Hepatocyte (in vitro differentiated cells): ENCODE results near the gene TMEM63A. TPM values are rescaled to one million over a fixed set of nuclear protein-coding genes. Genes with fewer than 3 reads are reported as not detected.

Source experiments
- DNase-seq: peaks from one replicate; pipeline ENCODE4 v3.0.0-alpha.2; 2016; ENCODE audit warnings: low spot score
- H2AFZ ChIP-seq: fragments of 200-600 bp; sonication (generic); 2 replicates; pipeline ENCODE4 v1.6.0; 2016; ENCODE audit warnings: antibody characterized with exemption, mild to moderate bottlenecking
- H3K27ac ChIP-seq: fragments of 200-600 bp; sonication (generic); 2 replicates; pipeline ENCODE4 v1.5.1; 2016; ENCODE audit warnings: mild to moderate bottlenecking
- H3K27me3 ChIP-seq: fragments of 200-600 bp; sonication (generic); 2 replicates; pipeline ENCODE4 v1.6.1; 2016
- H3K36me3 ChIP-seq: fragments of 200-600 bp; sonication (generic); replicated peaks from 2 replicates; pipeline ENCODE4 v1.5.1; 2016; ENCODE audit warnings: low read depth; ENCODE audit not compliant: insufficient read depth
- H3K4me1 ChIP-seq: fragments of 200-600 bp; sonication (generic); 2 replicates; pipeline ENCODE4 v1.5.1; 2016; ENCODE audit warnings: mild to moderate bottlenecking, moderate library complexity; ENCODE audit not compliant: insufficient read depth
- H3K4me2 ChIP-seq: fragments of 200-600 bp; sonication (generic); 2 replicates; pipeline ENCODE4 v1.6.0; 2016
- H3K4me3 ChIP-seq: fragments of 200-600 bp; sonication (generic); 2 replicates; pipeline ENCODE4 v1.5.1; 2016; ENCODE audit warnings: mild to moderate bottlenecking
- H3K79me2 ChIP-seq: fragments of 200-600 bp; sonication (generic); 2 replicates; pipeline ENCODE4 v1.6.0; 2017; ENCODE audit warnings: mild to moderate bottlenecking
- H3K9me2 ChIP-seq: fragments of 200-600 bp; sonication (generic); replicated peaks from 2 replicates; pipeline ENCODE4 v1.6.0; 2017; ENCODE audit warnings: mild to moderate bottlenecking; ENCODE audit not compliant: insufficient read depth
- H3K9me3 ChIP-seq: fragments of 200-600 bp; sonication (generic); 2 replicates; pipeline ENCODE4 v1.5.1; 2016; ENCODE audit warnings: low read depth, mild to moderate bottlenecking
- H4K20me1 ChIP-seq: fragments of 200-600 bp; sonication (generic); 2 replicates; pipeline ENCODE4 v1.6.0; 2016; ENCODE audit warnings: mild to moderate bottlenecking; ENCODE audit not compliant: insufficient read depth, poor library complexity, severe bottlenecking
- CTCF ChIP-seq: fragments of 200-600 bp; sonication (generic); IDR thresholded peaks from 2 replicates; pipeline ENCODE4 v1.5.1; 2016; ENCODE audit warnings: antibody characterized with exemption, mild to moderate bottlenecking; ENCODE audit not compliant: poor library complexity
- EZH2 ChIP-seq: fragments of 200-600 bp; sonication (generic); IDR thresholded peaks from 2 replicates; pipeline ENCODE4 v1.6.1; 2016; ENCODE audit warnings: antibody characterized with exemption, mild to moderate bottlenecking, borderline replicate concordance
- EZH2phosphoT487 ChIP-seq: fragments of 200-600 bp; sonication (generic); IDR thresholded peaks from one replicate; pipeline ENCODE4 v1.6.1; 2018; ENCODE audit warnings: antibody characterized with exemption, mild to moderate bottlenecking, low read depth, moderate library complexity; ENCODE audit not compliant: unreplicated experiment, severe bottlenecking
- WGBS: methylation state at CpG from one replicate; pipeline ENCODE4 v1.1.6; 2016; ENCODE audit warnings: low lambda C conversion rate; ENCODE audit errors: missing lambda C conversion rate; 5-methylcytosine and 5-hydroxymethylcytosine counted together
- polyA plus RNA-seq: library from polyadenylated mRNA; unstranded; fragments of >200 nt; fragmentation: Nextera tagmentation; extraction: Ambion mirVana; gene quantifications from 2 replicates; pipeline ENCODE4 v1.2.1, GENCODE V29; 2016
- total RNA-seq: library from RNA; depleted of rRNA; stranded (reverse); fragments of >200 nt; gene quantifications from 2 replicates; pipeline ENCODE4 v1.2.3, GENCODE V29; 2014

The TMEM63A gene
- total and polyA plus RNA-seq, 2 experiments from 2014 or later: 38.8 to 47.5 TPM

DNA sequence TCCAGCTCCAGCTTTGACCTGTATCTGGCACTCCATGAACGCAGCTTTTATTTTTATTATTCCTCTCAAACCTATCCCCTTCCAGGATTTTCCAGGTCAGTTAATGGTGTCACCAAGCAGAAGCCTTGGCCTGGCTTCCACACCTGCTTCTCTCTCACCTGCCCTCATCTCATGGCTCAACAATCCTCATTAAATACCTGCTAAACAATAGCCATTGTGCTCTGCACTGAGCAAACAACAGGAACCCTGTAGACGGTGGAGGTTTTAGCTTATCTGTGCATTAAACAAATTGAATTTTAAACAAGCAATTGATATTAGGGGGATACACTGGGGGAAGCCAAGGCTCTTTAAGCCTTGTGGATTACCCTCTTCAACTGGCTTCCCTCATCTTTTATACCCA is 26.6 kb upstream of the TMEM63A start:
- Histone ChIP-seq H3K27me3 (no peaks in the 10 kb centered on the region), H4K20me1 (no peaks in the 10 kb centered on the region), H3K9me2 (no peaks in the 10 kb centered on the region), H3K27ac (no peak overlapping the region), H3K4me3 (no peak overlapping the region), H3K9me3 (no peaks in the 10 kb centered on the region), H2AFZ (no peak overlapping the region), H3K36me3 (no peaks in the 10 kb centered on the region), H3K79me2 (no peaks in the 10 kb centered on the region), H3K4me2 (no peak overlapping the region), H3K4me1 (peaks cover 6% of the 10 kb centered on the region)
- 50% methylated on average over 2 of the region's 2 CpGs for WGBS
- TF ChIP-seq EZH2: no peak
- no peak for TF ChIP-seq CTCF
- no peak for TF ChIP-seq EZH2phosphoT487
- DNase-seq: no peak

DNA sequence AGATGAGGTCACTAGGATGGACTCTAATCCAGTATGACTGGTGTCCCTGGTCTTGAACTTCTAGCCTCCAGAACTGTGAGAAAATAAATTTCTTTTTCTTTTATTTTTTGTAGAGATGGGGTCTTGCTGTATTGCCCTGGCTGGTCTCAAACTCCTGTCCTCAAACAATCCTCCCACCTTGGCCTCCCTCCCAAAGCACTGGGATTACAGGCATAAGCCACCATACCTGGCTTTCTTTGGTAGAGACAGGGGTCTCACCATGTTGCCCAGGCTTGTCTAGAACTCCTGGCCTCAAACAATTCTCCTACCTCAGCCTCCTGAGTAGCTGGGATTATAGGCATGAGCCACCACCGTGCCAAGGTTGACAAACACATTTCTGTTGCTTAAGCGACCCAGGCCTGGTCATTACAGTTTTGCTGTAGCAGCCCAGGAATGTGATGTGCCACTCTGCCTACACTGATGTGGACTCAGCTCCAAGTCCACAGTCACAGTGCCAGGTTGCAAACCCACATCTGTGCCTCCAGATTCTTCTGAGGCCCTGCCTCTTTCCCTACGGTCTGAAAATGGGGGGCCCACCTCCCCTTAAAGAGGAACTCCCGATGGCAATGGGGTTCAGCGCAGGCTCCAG is 25.9 kb upstream of the TMEM63A start:
- Histone ChIP-seq H3K27ac (no peak overlapping the region), H3K9me2 (no peaks in the 10 kb centered on the region), H2AFZ (no peak overlapping the region), H3K79me2 (no peaks in the 10 kb centered on the region), H3K36me3 (no peaks in the 10 kb centered on the region), H3K4me2 (no peak overlapping the region), H3K4me1 (peaks cover 6% of the 10 kb centered on the region), H3K27me3 (no peaks in the 10 kb centered on the region), H3K4me3 (no peak overlapping the region), H4K20me1 (no peaks in the 10 kb centered on the region), H3K9me3 (no peaks in the 10 kb centered on the region)
- TF ChIP-seq EZH2 (no peak), CTCF (no peak), EZH2phosphoT487 (no peak)
- 92% methylated on average over 5 of the region's 5 CpGs for WGBS
- no peak for DNase-seq

DNA sequence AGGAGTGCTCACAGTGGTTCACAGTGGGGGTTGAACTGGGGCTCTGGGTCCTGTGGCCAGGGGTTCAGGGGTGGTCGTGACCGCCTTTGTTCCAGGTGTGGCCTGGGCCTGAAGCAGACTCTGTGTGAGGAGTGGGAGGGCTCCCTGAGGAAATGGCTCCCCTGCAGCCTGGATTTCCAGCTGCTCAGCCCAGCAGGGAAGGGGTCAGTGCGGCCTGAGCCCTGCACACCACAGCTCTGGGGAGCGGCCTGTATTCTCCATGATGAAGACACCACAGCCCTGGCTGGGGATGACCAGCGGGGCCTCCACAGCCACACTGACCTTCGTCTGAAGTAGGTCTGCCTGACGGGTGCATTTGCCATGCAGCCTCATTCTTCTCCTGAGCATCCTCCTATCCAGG is 25.2 kb upstream of the TMEM63A start:
- peaks cover 6% of the 10 kb centered on the region for H3K4me1 ChIP-seq
- no peaks in the 10 kb centered on the region for H3K9me3 ChIP-seq
- H3K4me2 ChIP-seq: no peak overlapping the region
- H3K36me3 ChIP-seq: no peaks in the 10 kb centered on the region
- H3K27ac ChIP-seq: no peak overlapping the region
- H3K79me2 ChIP-seq: no peaks in the 10 kb centered on the region
- H2AFZ ChIP-seq: no peak overlapping the region
- no peaks in the 10 kb centered on the region for H4K20me1 ChIP-seq
- no peaks in the 10 kb centered on the region for H3K9me2 ChIP-seq
- 91% methylated on average over 7 of the region's 7 CpGs for WGBS
- H3K4me3 ChIP-seq: no peak overlapping the region
- no peak for DNase-seq
- TF ChIP-seq EZH2phosphoT487: no peak
- no peak for TF ChIP-seq CTCF
- no peak for TF ChIP-seq EZH2
- no peaks in the 10 kb centered on the region for H3K27me3 ChIP-seq
